Epithelial cell of alveolus of lung (primary cell): Measurements from ENCODE around the gene ZNF581. TPM values are rescaled to one million over a fixed set of nuclear protein-coding genes. Genes with fewer than 3 reads are reported as not detected.

ENCODE experiments used
- total RNA-seq: library from RNA; depleted of rRNA; stranded (reverse); fragments of >200 nt; gene quantifications from 2 replicates; pipeline ENCODE4 v1.2.1, GENCODE V29; 2015

Gene ZNF581
- total RNA-seq, result 33.0 and 58.8 TPM in 2 replicates

GRCh38 chr19:55643003-55643886 lies at the start of gene ZNF581:
TSS of gene ZNF581 (plus strand) at chr19:55643649. CDS start at chr19:55644572, 923 bp downstream.

GRCh38 chr19:55599468-55599841 lies 44.0 kb upstream of the ZNF581 start, which contains the start of gene FIZ1:
TSS of gene FIZ1 (minus strand) at chr19:55599517. CDS start at chr19:55597865, 1,652 bp downstream.

GRCh38 chr19:55599842-55600661 lies 43.4 kb upstream of the ZNF581 start, which contains the start of gene ZNF524:
TSS of gene ZNF524 (plus strand) at chr19:55600288. CDS start at chr19:55602113, 1,825 bp downstream.

GRCh38 chr19:55605637-55606470 lies 37.6 kb upstream of the ZNF581 start, which contains the start of gene ZNF865:
TSS of gene ZNF865 (plus strand) at chr19:55605647. CDS start at chr19:55613619, 7,972 bp downstream.

GRCh38 chr19:55624109-55625003 lies 19.1 kb upstream of the ZNF581 start, which contains the start of gene ZNF784:
TSS of gene ZNF784 (minus strand) at chr19:55624566. CDS start at chr19:55624561, 5 bp downstream.

GRCh38 chr19:55640577-55641425 lies 2.6 kb upstream of the ZNF581 start, which contains the start of gene ZNF580:
TSS of gene ZNF580 (plus strand) at chr19:55641002. CDS start at chr19:55642509, 1,507 bp downstream.

GRCh38 chr19:55647732-55648584 lies 4.5 kb downstream of the ZNF581 start, which contains the start of gene CCDC106:
TSS of gene CCDC106 (plus strand) at chr19:55648212. CDS start at chr19:55649047, 835 bp downstream.

GRCh38 chr19:55654868-55655647 lies 11.6 kb downstream of the ZNF581 start, which contains the start of gene U2AF2:
TSS of gene U2AF2 (plus strand) at chr19:55655035. CDS start at chr19:55655105, 70 bp downstream.

GRCh38 chr19:55674841-55675660 lies 31.6 kb downstream of the ZNF581 start, which contains the start of gene EPN1:
TSS of gene EPN1 (plus strand) at chr19:55675226. CDS start at chr19:55678628, 3,402 bp downstream.

Other genes starting within 250 kb of the ZNF581 start
- gene UBE2S, start 235.9 kb upstream of the ZNF581 start, total RNA-seq, result 73.9 and 116 TPM in 2 replicates
- not detected in 2 replicates for gene SHISA7, start 200.3 kb upstream of the ZNF581 start, total RNA-seq
- gene ISOC2, start 182.0 kb upstream of the ZNF581 start, total RNA-seq, result 40.2 and 112 TPM in 2 replicates
- not detected in 2 replicates for gene C19orf85, start 178.9 kb upstream of the ZNF581 start, total RNA-seq
- gene ZNF628, start 167.0 kb upstream of the ZNF581 start, total RNA-seq, result 3.2 and 10.4 TPM in 2 replicates
- 28.7 and 53.0 TPM in 2 replicates for gene NAT14, start 158.5 kb upstream of the ZNF581 start, total RNA-seq
- gene SSC5D, start 155.2 kb upstream of the ZNF581 start, total RNA-seq, result 6.9 and 19.6 TPM in 2 replicates
- 1.8 TPM in 1 of 2 replicates, not detected in the other for gene SBK2, start 106.5 kb upstream of the ZNF581 start, total RNA-seq
- 0.13 and 0.40 TPM in 2 replicates for gene SBK3, start 98.1 kb upstream of the ZNF581 start, total RNA-seq
- gene ZNF579, start 62.8 kb upstream of the ZNF581 start, total RNA-seq, result 7.2 and 13.8 TPM in 2 replicates
- gene FIZ1, start 44.1 kb upstream of the ZNF581 start, total RNA-seq, result 3.5 and 8.9 TPM in 2 replicates
- gene ZNF524, start 43.4 kb upstream of the ZNF581 start, total RNA-seq, result 17.5 and 19.0 TPM in 2 replicates
- gene ZNF865, start 38.0 kb upstream of the ZNF581 start, total RNA-seq, result 3.7 and 6.8 TPM in 2 replicates
- 3.9 and 5.3 TPM in 2 replicates for gene ZNF784, start 19.1 kb upstream of the ZNF581 start, total RNA-seq
- 18.1 and 30.6 TPM in 2 replicates for gene ZNF580, start 2.6 kb upstream of the ZNF581 start, total RNA-seq
- 18.0 and 25.4 TPM in 2 replicates for gene CCDC106, start 4.6 kb downstream of the ZNF581 start, total RNA-seq
- 101 and 133 TPM in 2 replicates for gene U2AF2, start 11.4 kb downstream of the ZNF581 start, total RNA-seq
- 126 and 179 TPM in 2 replicates for gene EPN1, start 31.6 kb downstream of the ZNF581 start, total RNA-seq
- not detected in 2 replicates for gene NLRP9, start 94.8 kb downstream of the ZNF581 start, total RNA-seq
- gene RFPL4A, start 115.4 kb downstream of the ZNF581 start, total RNA-seq, result not detected in 2 replicates
- gene RFPL4AL1, start 125.5 kb downstream of the ZNF581 start, total RNA-seq, result not detected in 2 replicates
- not detected in 2 replicates for gene NLRP11, start 188.3 kb downstream of the ZNF581 start, total RNA-seq
- gene NLRP4, start 192.9 kb downstream of the ZNF581 start, total RNA-seq, result not detected in 2 replicates